GM23338 (cell line): Measurements from ENCODE around the gene PHLDB2. TPM values are rescaled to one million over a fixed set of nuclear protein-coding genes. Genes with fewer than 3 reads are reported as not detected.

ENCODE experiments used
- ATAC-seq: fragments of 200-7000 bp; cut with Tn5 transposase; 3 replicates; pipeline ENCODE4 v1.9.1; 2020
- DNase-seq: peaks from one replicate; pipeline ENCODE4 v3.0.0-alpha.2; 2015; ENCODE audit warnings: low spot score
- H2AFZ ChIP-seq: fragments of 200-600 bp; sonication (generic); 2 replicates; pipeline ENCODE4 v1.8.0; 2016; ENCODE audit warnings: antibody characterized with exemption, mild to moderate bottlenecking, moderate library complexity
- H3F3A ChIP-seq: fragments of 200-600 bp; sonication (generic); replicated peaks from 2 replicates; pipeline ENCODE4 v1.8.0; 2017; ENCODE audit warnings: antibody characterized with exemption, mixed run types, low read depth
- H3K27ac ChIP-seq: fragments of 200-600 bp; sonication (generic); 2 replicates; pipeline ENCODE4 v1.6.1; 2016; ENCODE audit warnings: low read depth
- H3K27me3 ChIP-seq: fragments of 200-600 bp; sonication (generic); 2 replicates; pipeline ENCODE4 v1.8.0; 2016; ENCODE audit warnings: mild to moderate bottlenecking, mixed run types, moderate library complexity; ENCODE audit not compliant: insufficient read depth
- H3K36me3 ChIP-seq: fragments of 200-600 bp; sonication (generic); 2 replicates; pipeline ENCODE4 v1.8.0; 2016; ENCODE audit warnings: mild to moderate bottlenecking; ENCODE audit not compliant: insufficient read depth
- H3K4me1 ChIP-seq: fragments of 200-600 bp; sonication (generic); 2 replicates; pipeline ENCODE4 v1.8.0; 2016; ENCODE audit warnings: mild to moderate bottlenecking, moderate library complexity; ENCODE audit not compliant: insufficient read depth
- H3K4me2 ChIP-seq: fragments of 200-600 bp; sonication (generic); 2 replicates; pipeline ENCODE4 v1.7.1; 2017; ENCODE audit warnings: mixed run types
- H3K4me3 ChIP-seq: fragments of 200-600 bp; sonication (generic); 2 replicates; pipeline ENCODE4 v1.6.1; 2016; ENCODE audit warnings: mixed run types
- H3K79me2 ChIP-seq: fragments of 200-600 bp; sonication (generic); replicated peaks from 2 replicates; pipeline ENCODE4 v1.8.0; 2017; ENCODE audit warnings: mild to moderate bottlenecking; ENCODE audit not compliant: insufficient read depth
- H3K9me2 ChIP-seq: fragments of 200-600 bp; sonication (generic); 2 replicates; pipeline ENCODE4 v1.8.0; 2017; ENCODE audit not compliant: insufficient read depth
- H4K20me1 ChIP-seq: fragments of 200-600 bp; sonication (generic); replicated peaks from 2 replicates; pipeline ENCODE4 v1.8.0; 2017; ENCODE audit warnings: mild to moderate bottlenecking; ENCODE audit not compliant: insufficient read depth
- H3K27ac Mint-ChIP-seq: 2 replicates; pipeline ENCODE4 v1.8.0; 2020; ENCODE audit warnings: inconsistent platforms, mild to moderate bottlenecking, moderate library complexity, mixed read lengths
- H3K27me3 Mint-ChIP-seq: 3 replicates; pipeline ENCODE4 v1.8.0; 2022; ENCODE audit warnings: low read depth, mild to moderate bottlenecking, moderate library complexity, mixed read lengths, inconsistent platforms; ENCODE audit not compliant: insufficient read depth, poor library complexity
- H3K36me3 Mint-ChIP-seq: 3 replicates; pipeline ENCODE4 v1.8.0; 2021; ENCODE audit warnings: low read depth, mild to moderate bottlenecking, inconsistent platforms, moderate library complexity, mixed read lengths
- H3K4me1 Mint-ChIP-seq: 3 replicates; pipeline ENCODE4 v1.8.0; 2020; ENCODE audit warnings: mild to moderate bottlenecking, inconsistent platforms, mixed read lengths
- H3K4me3 Mint-ChIP-seq: 3 replicates; pipeline ENCODE4 v1.8.0; 2021; ENCODE audit warnings: moderate library complexity, mild to moderate bottlenecking, inconsistent platforms, mixed read lengths
- H3K9me3 Mint-ChIP-seq: 3 replicates; pipeline ENCODE4 v1.8.0; 2020; ENCODE audit warnings: moderate library complexity, mild to moderate bottlenecking, inconsistent platforms, mixed read lengths
- CREB1 ChIP-seq: fragments of 250-450 bp; sonication (Bioruptor Pico); IDR thresholded peaks from 2 replicates; pipeline ENCODE4 v1.5.0; 2020; ENCODE audit warnings: low read depth, mild to moderate bottlenecking, moderate library complexity
- ETS1 ChIP-seq: IDR thresholded peaks from 2 replicates; pipeline ENCODE4 v1.6.1; 2016; ENCODE audit warnings: antibody characterized with exemption
- EZH2 ChIP-seq: fragments of 200-600 bp; sonication (generic); IDR thresholded peaks from one replicate; pipeline ENCODE4 v1.8.0; 2017; ENCODE audit warnings: antibody characterized with exemption, mild to moderate bottlenecking, low read depth; ENCODE audit not compliant: unreplicated experiment
- EZH2phosphoT487 ChIP-seq: fragments of 200-600 bp; sonication (generic); IDR thresholded peaks from one replicate; pipeline ENCODE4 v1.8.1; 2018; ENCODE audit warnings: antibody characterized with exemption; ENCODE audit not compliant: unreplicated experiment
- JUNB ChIP-seq: IDR thresholded peaks from one replicate; pipeline ENCODE4 v1.6.1; 2016; ENCODE audit warnings: antibody characterized with exemption; ENCODE audit not compliant: unreplicated experiment
- POLR2AphosphoS5 ChIP-seq: IDR thresholded peaks from 2 replicates; pipeline ENCODE4 v1.6.1; 2016; ENCODE audit warnings: antibody characterized with exemption, low read depth
- STAT1 ChIP-seq: IDR thresholded peaks from one replicate; pipeline ENCODE4 v1.6.1; 2016; ENCODE audit warnings: antibody characterized with exemption; ENCODE audit not compliant: unreplicated experiment
- ZNF462 ChIP-seq: fragments of 250-450 bp; sonication (Bioruptor Pico); IDR thresholded peaks from 2 replicates; pipeline ENCODE4 v1.5.0; 2020; ENCODE audit warnings: mild to moderate bottlenecking, moderate library complexity
- polyA plus RNA-seq: library from polyadenylated mRNA; unstranded; fragments of >200 nt; fragmentation: Nextera tagmentation; extraction: Ambion mirVana; gene quantifications from 2 replicates; pipeline ENCODE4 v1.2.1, GENCODE V29; 2016
- total RNA-seq: library from RNA; depleted of rRNA; stranded (reverse); fragments of >200 nt; shearing (Covaris generic); gene quantifications from 2 replicates; pipeline ENCODE4 v1.2.3, GENCODE V29; 2014

Gene PHLDB2
- total and polyA plus RNA-seq, 2 experiments from 2014 or later = 19.5 to 33.7 TPM

GRCh38 chr3:111907151-111907550 lies 48.1 kb downstream of the PHLDB2 start (continued):
- TF ChIP-seq ZNF462 (no peak), CREB1 (CRISPR knock-in tag) (no peak), EZH2 (no peak), ETS1 (no peak)

- Mint-ChIP-seq H3K9me3 (no peaks in the 10 kb centered on the region), H3K4me1 (peaks cover 38% of the 10 kb centered on the region), H3K27ac (no peak overlapping the region), H3K27me3 (peaks cover 2% of the 10 kb centered on the region), H3K36me3 (peaks cover 2% of the 10 kb centered on the region; the same call in 1 of the 3 replicates), H3K4me3 (no peak overlapping the region)
- H3K79me2 ChIP-seq = no peaks in the 10 kb centered on the region
- TF ChIP-seq EZH2 (no peak), STAT1 (no peak), EZH2phosphoT487 (no peak), POLR2AphosphoS5 (no peak), JUNB (no peak)
- H3K4me1 ChIP-seq = peaks cover 38% of the 10 kb centered on the region
- DNase-seq = no peak
- no peak overlapping the region for H3K4me3 ChIP-seq
- no peaks in the 10 kb centered on the region for H3K27me3 ChIP-seq
- H4K20me1 ChIP-seq = no peaks in the 10 kb centered on the region
- ATAC-seq = no peak
- no peak overlapping the region for H3K4me2 ChIP-seq
- no peaks in the 10 kb centered on the region for H3K9me2 ChIP-seq
- H2AFZ ChIP-seq = no peak overlapping the region
- H3K36me3 ChIP-seq = no peaks in the 10 kb centered on the region
- H3K27ac ChIP-seq = no peak overlapping the region
- H3F3A ChIP-seq = no peaks in the 10 kb centered on the region; the same call in 1 of the 2 replicates
Observed at GRCh38 chr3:111910806-111911205, 51.7 kb downstream of the PHLDB2 start.
